Tibial nerve (tissue), 4 donors: Measurements from ENCODE around the gene CDK2. TPM values are rescaled to one million over a fixed set of nuclear protein-coding genes. Genes with fewer than 3 reads are reported as not detected.

Experiments used
- DNase-seq, 2 donors: peaks; one replicate each; pipeline ENCODE4 v3.0.0-alpha.2; 2019; ENCODE audit warnings: low spot score in 2 of 2
- H3K27ac ChIP-seq, 4 donors: fragments of 200-600 bp; sonication (generic) in 3 of 4; one replicate each; pipeline ENCODE4 v1.5.1; 2017 to 2019; ENCODE audit warnings: mild to moderate bottlenecking in 1 of 4
- H3K27me3 ChIP-seq, 2 donors: fragments of 200-600 bp; sonication (generic) in 1 of 2; one replicate each; pipeline versions ENCODE4 v1.5.1 to v1.6.0; 2017 to 2019
- H3K36me3 ChIP-seq, 3 donors: fragments of 200-600 bp; sonication (generic); one replicate each; pipeline ENCODE4 v1.5.1; 2018 to 2019
- H3K4me1 ChIP-seq, 4 donors: fragments of 200-600 bp; sonication (generic) in 3 of 4; one replicate each; pipeline ENCODE4 v1.5.1; 2017 to 2019
- H3K4me3 ChIP-seq, 4 donors: fragments of 200-600 bp; sonication (generic) in 3 of 4; one replicate each; pipeline ENCODE4 v1.5.1; 2017 to 2019; ENCODE audit warnings: mild to moderate bottlenecking in 1 of 4, moderate library complexity in 1 of 4
- H3K9me3 ChIP-seq, 4 donors: fragments of 200-600 bp; sonication (generic) in 3 of 4; one replicate each; pipeline ENCODE4 v1.5.1; 2017 to 2019
- EP300 ChIP-seq, 2 donors: sonication (generic); formaldehyde crosslinking; IDR thresholded peaks; one replicate each; pipeline ENCODE4 v1.6.1; 2017; ENCODE audit warnings: antibody characterized with exemption in 2 of 2, mild to moderate bottlenecking in 1 of 2
- POLR2A ChIP-seq, 2 donors: fragments of 450-650 bp; IDR thresholded peaks; one replicate each; pipeline ENCODE4 v1.6.1; 2017; ENCODE audit warnings: antibody characterized with exemption in 2 of 2, mild to moderate bottlenecking in 2 of 2, moderate library complexity in 2 of 2
- WGBS, 2 donors: methylation state at CpG; one replicate each; pipeline ENCODE4 v1.1.5; 2018; 5-methylcytosine and 5-hydroxymethylcytosine counted together
- total RNA-seq, 4 donors: library from RNA; depleted of rRNA; stranded (reverse); fragments of >200 nt; gene quantifications; one replicate each; pipeline ENCODE4 v1.1.0, GENCODE V29; 2016
- TF ChIP-seq, protein P1 (sequence below), 5 experiments: fragments of 200-600 bp in 3 of 5; fragments of 450-650 bp in 2 of 5; sonication (generic) in 3 of 5; IDR thresholded peaks; one replicate each; pipeline ENCODE4 v1.5.1; 2016 to 2019; ENCODE audit warnings: antibody characterized with exemption in 5 of 5, mild to moderate bottlenecking in 3 of 5, moderate library complexity in 2 of 5

Gene CDK2
- total RNA-seq, 4 donors from 2014 or later, result 10.3 to 22.2 (median 13.8) TPM

- Histone ChIP-seq H3K4me1 (peaks cover 0 to 70% (median 37%) of the 10 kb centered on the region in 4 donors), H3K4me3 (peak overlapping the region in 1 of 4 donors; percentile 83)
These were observed 33.3 kb upstream of the CDK2 start for GRCh38 chr12:55933169-55933798.

GRCh38 chr12:55933799-55934742 is 32.6 kb upstream of the CDK2 start:
- Histone ChIP-seq H3K4me3 (no peak overlapping the region), H3K9me3 (no peaks in the 10 kb centered on the region), H3K27ac (peak overlapping the region in 2 of 4 donors; percentile 34 to 93), H3K36me3 (peaks cover 0 to 15% (median 4%) of the 10 kb centered on the region in 3 donors), H3K27me3 (no peaks in the 10 kb centered on the region), H3K4me1 (peaks cover 0 to 62% (median 34%) of the 10 kb centered on the region in 4 donors)
- 95 to 97% methylated on average over 1 of the region's 1 CpG for WGBS, 2 donors
- no peak for DNase-seq
- TF ChIP-seq, protein P1, sequence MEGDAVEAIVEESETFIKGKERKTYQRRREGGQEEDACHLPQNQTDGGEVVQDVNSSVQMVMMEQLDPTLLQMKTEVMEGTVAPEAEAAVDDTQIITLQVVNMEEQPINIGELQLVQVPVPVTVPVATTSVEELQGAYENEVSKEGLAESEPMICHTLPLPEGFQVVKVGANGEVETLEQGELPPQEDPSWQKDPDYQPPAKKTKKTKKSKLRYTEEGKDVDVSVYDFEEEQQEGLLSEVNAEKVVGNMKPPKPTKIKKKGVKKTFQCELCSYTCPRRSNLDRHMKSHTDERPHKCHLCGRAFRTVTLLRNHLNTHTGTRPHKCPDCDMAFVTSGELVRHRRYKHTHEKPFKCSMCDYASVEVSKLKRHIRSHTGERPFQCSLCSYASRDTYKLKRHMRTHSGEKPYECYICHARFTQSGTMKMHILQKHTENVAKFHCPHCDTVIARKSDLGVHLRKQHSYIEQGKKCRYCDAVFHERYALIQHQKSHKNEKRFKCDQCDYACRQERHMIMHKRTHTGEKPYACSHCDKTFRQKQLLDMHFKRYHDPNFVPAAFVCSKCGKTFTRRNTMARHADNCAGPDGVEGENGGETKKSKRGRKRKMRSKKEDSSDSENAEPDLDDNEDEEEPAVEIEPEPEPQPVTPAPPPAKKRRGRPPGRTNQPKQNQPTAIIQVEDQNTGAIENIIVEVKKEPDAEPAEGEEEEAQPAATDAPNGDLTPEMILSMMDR (IDR thresholded peaks at IDR 0.05), result no peak
- no peak for TF ChIP-seq POLR2A (IDR thresholded peaks at IDR 0.05)
- TF ChIP-seq EP300 (IDR thresholded peaks at IDR 0.05), result no peak

More at GRCh38 chr12:55933169-55933798, 33.3 kb upstream of the CDK2 start:
- no peak for DNase-seq
- Histone ChIP-seq H3K9me3 (no peaks in the 10 kb centered on the region), H3K27ac (peak overlapping the region in 3 of 4 donors; percentile 5 to 95 (median 93)), H3K27me3 (no peaks in the 10 kb centered on the region), H3K36me3 (peaks cover 0 to 12% (median 4%) of the 10 kb centered on the region in 3 donors)
- TF ChIP-seq EP300 (IDR thresholded peaks at IDR 0.05) (no peak), POLR2A (IDR thresholded peaks at IDR 0.05) (no peak)
- 67 to 72% methylated on average over 7 of the region's 7 CpGs for WGBS, 2 donors

DNA sequence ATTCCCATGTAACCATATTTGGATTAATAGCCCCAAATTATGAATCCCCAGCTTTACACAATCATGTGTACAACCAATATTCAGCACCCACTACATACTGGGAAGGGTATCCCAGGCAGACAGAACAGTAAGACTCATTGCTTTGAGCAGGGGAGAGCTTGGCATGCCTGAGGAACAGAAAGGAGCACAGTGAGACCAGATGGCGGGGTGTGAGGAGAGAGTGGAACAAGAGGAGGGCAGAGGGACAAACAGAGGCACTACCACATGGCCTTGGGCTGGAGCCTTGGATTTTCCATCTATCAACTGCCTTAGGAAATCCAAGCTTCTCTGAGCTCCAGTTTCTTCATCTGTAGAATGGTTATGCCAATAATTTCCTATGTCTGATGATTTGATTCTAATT is 31.9 kb upstream of the CDK2 start:
- Histone ChIP-seq H3K27ac (peak overlapping the region in 1 of 4 donors; percentile 61), H3K27me3 (no peaks in the 10 kb centered on the region), H3K4me1 (peaks cover 0 to 56% (median 34%) of the 10 kb centered on the region in 4 donors), H3K9me3 (no peaks in the 10 kb centered on the region), H3K36me3 (peaks cover 0 to 18% (median 4%) of the 10 kb centered on the region in 3 donors), H3K4me3 (no peak overlapping the region)
- TF ChIP-seq, protein P1 (IDR thresholded peaks at IDR 0.05), result no peak
- TF ChIP-seq EP300 (IDR thresholded peaks at IDR 0.05) (no peak), POLR2A (IDR thresholded peaks at IDR 0.05) (no peak)
- DNase-seq, result no peak
- 95 to 100% methylated on average over 1 of the region's 1 CpG for WGBS, 2 donors

GRCh38 chr12:55935738-55936151 is 30.9 kb upstream of the CDK2 start:
- WGBS, 2 donors, result 28 to 46% methylated on average over 26 of the region's 26 CpGs
- no peak for DNase-seq

GRCh38 chr12:55937981-55938380 is 28.6 kb upstream of the CDK2 start:
- H3K4me3 ChIP-seq, result no peak overlapping the region
- H3K36me3 ChIP-seq, result peaks cover 0 to 39% (median 4%) of the 10 kb centered on the region in 3 donors
- TF ChIP-seq, protein P1 (IDR thresholded peaks at IDR 0.05), result no peak
- no peak for TF ChIP-seq EP300 (IDR thresholded peaks at IDR 0.05)
- no peak for TF ChIP-seq POLR2A (IDR thresholded peaks at IDR 0.05)
- 92 to 97% methylated on average over 2 of the region's 2 CpGs for WGBS, 2 donors
- no peaks in the 10 kb centered on the region for H3K9me3 ChIP-seq
- DNase-seq, result no peak
- H3K4me1 ChIP-seq, result peaks cover 0 to 39% (median 16%) of the 10 kb centered on the region in 4 donors
- H3K27ac ChIP-seq, result no peak overlapping the region
- H3K27me3 ChIP-seq, result no peaks in the 10 kb centered on the region

More at GRCh38 chr12:55935738-55936151, 30.9 kb upstream of the CDK2 start:
- Histone ChIP-seq H3K27ac (peak overlapping the region; percentile 22 to 83 (median 57)), H3K4me3 (peak overlapping the region; percentile 6 to 45 (median 16)), H3K9me3 (no peaks in the 10 kb centered on the region), H3K36me3 (peaks cover 0 to 18% (median 4%) of the 10 kb centered on the region in 3 donors), H3K4me1 (peaks cover 0 to 56% (median 27%) of the 10 kb centered on the region in 4 donors), H3K27me3 (no peaks in the 10 kb centered on the region)
- TF ChIP-seq, protein P1 (IDR thresholded peaks at IDR 0.05), result peak in 2 of 5 experiments; percentile 6 to 24
- TF ChIP-seq POLR2A (IDR thresholded peaks at IDR 0.05), result peak in 1 of 2 donors; percentile 24
- TF ChIP-seq EP300 (IDR thresholded peaks at IDR 0.05), result peak in 1 of 2 donors; percentile 31
